NOMO-1 treated with DMSO at 0.1 percent for 48 hours (cell line): ENCODE data around the gene SLC27A2.
A peak's percentile ranks its signal among the peaks of the same experiment; 100 is the strongest.
"Not testable (repeated sequence)": the region's sequence is repeated elsewhere in the genome, so short reads cannot be mapped to it uniquely, and the experiment has no call there.

ENCODE experiments used
- DNase-seq: peaks from one replicate; lab custom pipeline; 2025; ENCODE audit not compliant: unreplicated experiment; lab: John Stamatoyannopoulos, UW

Gene SLC27A2

GRCh38 chr15:50162969-50163718 lies 18.9 kb upstream of the SLC27A2 start:
- DNase-seq, result no peak

GRCh38 chr15:50163719-50164410 lies 18.1 kb upstream of the SLC27A2 start:
- DNase-seq, result peak; percentile 57

- DNase-seq, result no peak
Observed at GRCh38 chr15:50164458-50164857, 17.5 kb upstream of the SLC27A2 start.

- DNase-seq, result no peak
Observed at GRCh38 chr15:50166216-50166615, 15.8 kb upstream of the SLC27A2 start.

- DNase-seq, result no peak
Observed at GRCh38 chr15:50167110-50167509, 14.9 kb upstream of the SLC27A2 start.

- no peak for DNase-seq
Observed at GRCh38 chr15:50168379-50168778, 13.6 kb upstream of the SLC27A2 start.

GRCh38 chr15:50168783-50169411 lies 13.1 kb upstream of the SLC27A2 start:
- no peak for DNase-seq

GRCh38 chr15:50172360-50172895 lies 9.6 kb upstream of the SLC27A2 start:
- DNase-seq, result not testable (repeated sequence)

GRCh38 chr15:50176869-50177268 lies 5.1 kb upstream of the SLC27A2 start:
- no peak for DNase-seq

GRCh38 chr15:50180091-50180490 lies 1.9 kb upstream of the SLC27A2 start:
- DNase-seq, result no peak

- DNase-seq, result no peak
Observed at GRCh38 chr15:50180582-50180981, 1.4 kb upstream of the SLC27A2 start.

- no peak for DNase-seq
Observed at GRCh38 chr15:50181201-50181968, 611 bp upstream of the SLC27A2 start.

GRCh38 chr15:50182219-50183013 lies 420 bp downstream of the SLC27A2 start:
- DNase-seq, result peak; percentile 34

- DNase-seq, result peak; percentile 34
Observed at GRCh38 chr15:50183112-50183794, 1.3 kb downstream of the SLC27A2 start.

- no peak for DNase-seq
Observed at GRCh38 chr15:50184863-50185504, 3.0 kb downstream of the SLC27A2 start.

GRCh38 chr15:50186090-50186489 lies 4.1 kb downstream of the SLC27A2 start:
- DNase-seq, result no peak

- no peak for DNase-seq
Observed at GRCh38 chr15:50186752-50187151, 4.8 kb downstream of the SLC27A2 start.

GRCh38 chr15:50187525-50187924 lies 5.5 kb downstream of the SLC27A2 start:
- no peak for DNase-seq

- no peak for DNase-seq
Observed at GRCh38 chr15:50187997-50188396, 6.0 kb downstream of the SLC27A2 start.
